Smooth muscle cell of the brain vasculature (primary cell): ENCODE data around the gene ABCA2.
A peak's percentile ranks its signal among the peaks of the same experiment; 100 is the strongest.
"Not testable (repeated sequence)": the region's sequence is repeated elsewhere in the genome, so short reads cannot be mapped to it uniquely, and the experiment has no call there.

Experiments used
- DNase-seq: peaks from one replicate; pipeline ENCODE4 v3.0.0-alpha.2; 2012; ENCODE audit warnings: low read depth, low spot score

ABCA2 gene

GRCh38 chr9:137048655-137049543 lies 20.9 kb upstream of the ABCA2 start:
- no peak for DNase-seq

GRCh38 chr9:137046088-137046787 lies 18.2 kb upstream of the ABCA2 start, which contains the start of gene NPDC1:
NPDC1 (minus strand) TSS chr9:137046177; CDS start chr9:137045989, 188 bp downstream.
- no peak for DNase-seq

GRCh38 chr9:137045294-137046087 lies 17.5 kb upstream of the ABCA2 start:
- no peak for DNase-seq

- DNase-seq = no peak
Measured at GRCh38 chr9:137044502-137045177, 16.6 kb upstream of the ABCA2 start.

- no peak for DNase-seq
Measured at GRCh38 chr9:137044037-137044436, 16.0 kb upstream of the ABCA2 start.

GRCh38 chr9:137042751-137043727 lies 15.0 kb upstream of the ABCA2 start:
- no peak for DNase-seq

- DNase-seq = no peak
Measured at GRCh38 chr9:137041124-137041523, 13.1 kb upstream of the ABCA2 start.

GRCh38 chr9:137040568-137040967 lies 12.5 kb upstream of the ABCA2 start:
- no peak for DNase-seq

GRCh38 chr9:137039611-137040366 lies 11.8 kb upstream of the ABCA2 start:
- DNase-seq = no peak

- DNase-seq = no peak
Measured at GRCh38 chr9:137038916-137039315, 10.9 kb upstream of the ABCA2 start.

- no peak for DNase-seq
Measured at GRCh38 chr9:137037483-137037882, 9.4 kb upstream of the ABCA2 start.

GRCh38 chr9:137037035-137037434 lies 9.0 kb upstream of the ABCA2 start:
- no peak for DNase-seq

- DNase-seq = no peak
Measured at GRCh38 chr9:137035937-137036336, 7.9 kb upstream of the ABCA2 start.

- DNase-seq = no peak
Measured at GRCh38 chr9:137035507-137035834, 7.4 kb upstream of the ABCA2 start.

- DNase-seq = peak; percentile 65
Measured at GRCh38 chr9:137034709-137035506, 6.9 kb upstream of the ABCA2 start.

GRCh38 chr9:137034039-137034708 lies 6.1 kb upstream of the ABCA2 start:
- DNase-seq = no peak

- not testable (repeated sequence) for DNase-seq
Measured at GRCh38 chr9:137033481-137033880, 5.4 kb upstream of the ABCA2 start.

GRCh38 chr9:137032858-137033257 lies 4.8 kb upstream of the ABCA2 start:
- DNase-seq = no peak
